Parathyroid adenoma (tissue), 2 donors: ENCODE data around the gene NKAP.
"Not testable (repeated sequence)": the region's sequence is repeated elsewhere in the genome, so short reads cannot be mapped to it uniquely, and the experiment has no call there.

Experiments
- H2AFZ ChIP-seq: fragments of 300-600 bp; sonication (generic); one replicate; pipeline ENCODE4 v1.7.0; 2017; ENCODE audit warnings: antibody characterized with exemption, mild to moderate bottlenecking
- H3K27ac ChIP-seq: fragments of 300-600 bp; sonication (generic); one replicate; pipeline ENCODE4 v1.7.0; 2017
- H3K27me3 ChIP-seq: fragments of 300-600 bp; sonication (generic); one replicate; pipeline ENCODE4 v1.7.0; 2017; ENCODE audit warnings: low read length; ENCODE audit not compliant: control insufficient read depth, insufficient read depth
- H3K36me3 ChIP-seq: fragments of 300-600 bp; sonication (generic); one replicate; pipeline ENCODE4 v1.7.0; 2017; ENCODE audit warnings: low read length; ENCODE audit not compliant: control insufficient read depth, insufficient read depth
- H3K4me1 ChIP-seq: fragments of 300-600 bp; sonication (generic); one replicate; pipeline ENCODE4 v1.7.0; 2017; ENCODE audit warnings: control low read depth
- H3K4me2 ChIP-seq: fragments of 300-600 bp; sonication (generic); one replicate; pipeline ENCODE4 v1.7.0; 2017; ENCODE audit warnings: low read length
- H3K4me3 ChIP-seq: fragments of 300-600 bp; sonication (generic); one replicate; pipeline ENCODE4 v1.7.0; 2017; ENCODE audit warnings: low read depth, low read length
- H3K79me2 ChIP-seq: fragments of 300-600 bp; sonication (generic); one replicate; pipeline ENCODE4 v1.7.0; 2017; ENCODE audit warnings: control low read depth
- H3K9ac ChIP-seq: fragments of 300-600 bp; sonication (generic); one replicate; pipeline ENCODE4 v1.7.0; 2017; ENCODE audit warnings: mild to moderate bottlenecking
- H3K9me3 ChIP-seq: fragments of 300-600 bp; sonication (generic); one replicate; pipeline ENCODE4 v1.7.0; 2017; ENCODE audit warnings: low read length; ENCODE audit not compliant: control insufficient read depth
- CTCF ChIP-seq: fragments of 300-600 bp; sonication (generic); IDR thresholded peaks from one replicate; pipeline ENCODE4 v1.7.0; 2017; ENCODE audit warnings: antibody characterized with exemption, mild to moderate bottlenecking
- donor health status: primary hyperparathyroidism.

The NKAP gene

GRCh38 chrX:119971184-119971583 is 27.6 kb upstream of the NKAP start:
- no peak for TF ChIP-seq CTCF
- H3K4me2 ChIP-seq, result no peak overlapping the region
- H3K9ac ChIP-seq, result no peak overlapping the region
- no peak overlapping the region for H2AFZ ChIP-seq
- no peaks in the 10 kb centered on the region for H3K36me3 ChIP-seq
- H3K4me3 ChIP-seq, result no peak overlapping the region
- H3K4me1 ChIP-seq, result no peaks in the 10 kb centered on the region
- H3K27me3 ChIP-seq, result no peaks in the 10 kb centered on the region
- H3K27ac ChIP-seq, result no peak overlapping the region
- H3K79me2 ChIP-seq, result no peaks in the 10 kb centered on the region
- H3K9me3 ChIP-seq, result no peaks in the 10 kb centered on the region

GRCh38 chrX:119970574-119970973 is 27.0 kb upstream of the NKAP start:
- Histone ChIP-seq H3K9ac (no peak overlapping the region), H3K4me2 (no peak overlapping the region), H3K27me3 (no peaks in the 10 kb centered on the region), H3K4me3 (no peak overlapping the region), H3K4me1 (no peaks in the 10 kb centered on the region), H2AFZ (no peak overlapping the region), H3K36me3 (no peaks in the 10 kb centered on the region), H3K9me3 (no peaks in the 10 kb centered on the region), H3K27ac (no peak overlapping the region), H3K79me2 (no peaks in the 10 kb centered on the region)
- TF ChIP-seq CTCF, result no peak

- not testable (repeated sequence) for H3K4me2 ChIP-seq, H3K4me1 ChIP-seq, H2AFZ ChIP-seq, H3K27ac ChIP-seq, H3K9ac ChIP-seq, H3K79me2 ChIP-seq, H3K27me3 ChIP-seq, H3K36me3 ChIP-seq, H3K9me3 ChIP-seq, H3K4me3 ChIP-seq
Measured at GRCh38 chrX:119966837-119967236, 23.3 kb upstream of the NKAP start.

- Histone ChIP-seq H3K36me3 (no peaks in the 10 kb centered on the region), H3K27ac (no peak overlapping the region)
- TF ChIP-seq CTCF, result no peak
Measured at GRCh38 chrX:119960625-119961024, 17.1 kb upstream of the NKAP start.

GRCh38 chrX:119955807-119956570 is 12.4 kb upstream of the NKAP start:
- not testable (repeated sequence) for H3K27me3 ChIP-seq, H3K79me2 ChIP-seq, H2AFZ ChIP-seq, H3K27ac ChIP-seq, H3K4me1 ChIP-seq, H3K4me2 ChIP-seq, H3K36me3 ChIP-seq, H3K4me3 ChIP-seq, H3K9ac ChIP-seq, H3K9me3 ChIP-seq

More at GRCh38 chrX:119960625-119961024, 17.1 kb upstream of the NKAP start:
- Histone ChIP-seq H3K27me3 (no peaks in the 10 kb centered on the region), H3K4me3 (no peak overlapping the region), H3K4me1 (no peaks in the 10 kb centered on the region), H2AFZ (no peak overlapping the region), H3K9me3 (no peaks in the 10 kb centered on the region), H3K9ac (no peak overlapping the region), H3K4me2 (no peak overlapping the region), H3K79me2 (no peaks in the 10 kb centered on the region)

- no peak for TF ChIP-seq CTCF
- Histone ChIP-seq H3K9me3 (no peaks in the 10 kb centered on the region), H3K4me3 (no peak overlapping the region), H3K4me2 (no peak overlapping the region), H3K27ac (no peak overlapping the region), H3K79me2 (no peaks in the 10 kb centered on the region), H2AFZ (no peak overlapping the region), H3K9ac (no peak overlapping the region), H3K36me3 (no peaks in the 10 kb centered on the region), H3K27me3 (no peaks in the 10 kb centered on the region), H3K4me1 (no peaks in the 10 kb centered on the region)
Measured at GRCh38 chrX:119954374-119954773, 10.8 kb upstream of the NKAP start.
